Stomach (tissue), 4 donors: Measurements from ENCODE around the gene ARID1B.

Experiments
- CTCF ChIP-seq, 7 experiments: fragments of 450-650 bp in 4 of 7; fragments of 200-600 bp in 3 of 7; sonication (generic) in 3 of 7; IDR thresholded peaks; one replicate each; pipeline ENCODE4 v1.5.1; 2016 to 2019; ENCODE audit warnings: antibody characterized with exemption in 7 of 7, control low read depth in 2 of 7, mild to moderate bottlenecking in 1 of 7
- EP300 ChIP-seq: sonication (generic); formaldehyde crosslinking; IDR thresholded peaks from one replicate; pipeline ENCODE4 v1.6.1; 2017; ENCODE audit warnings: antibody characterized with exemption
- POLR2A ChIP-seq, 4 donors: fragments of 450-650 bp; IDR thresholded peaks; one replicate each; pipeline ENCODE4 v1.6.1; 2016; ENCODE audit warnings: antibody characterized with exemption in 4 of 4, control low read depth in 2 of 4, mild to moderate bottlenecking in 1 of 4, moderate library complexity in 1 of 4
- POLR2AphosphoS5 ChIP-seq, 3 donors: sonication (generic); formaldehyde crosslinking; IDR thresholded peaks; one replicate each; pipeline ENCODE4 v1.6.1; 2016; ENCODE audit warnings: antibody characterized with exemption in 3 of 3

DNA sequence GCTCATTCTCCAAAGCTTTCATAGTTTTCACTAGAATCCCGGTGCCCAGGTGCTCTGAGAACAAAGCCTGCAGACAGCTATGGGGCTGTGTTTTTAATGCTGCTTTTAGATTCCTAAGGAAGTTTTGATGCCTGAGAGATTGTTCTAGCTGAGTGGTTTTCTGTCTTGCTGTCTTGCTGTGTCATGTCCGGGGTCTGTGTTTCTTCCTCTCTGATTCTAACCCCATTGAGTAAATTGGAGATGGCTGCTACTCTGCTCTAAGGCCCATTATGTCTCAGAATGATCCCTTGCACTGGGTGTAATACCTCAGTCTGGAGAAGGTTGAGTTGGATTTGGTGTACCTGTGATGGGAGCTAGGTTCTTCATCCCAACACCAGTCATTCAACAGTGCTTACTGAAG is 63.4 kb downstream of the ARID1B start:
- TF ChIP-seq POLR2A (IDR thresholded peaks at IDR 0.05) (no peak), CTCF (IDR thresholded peaks at IDR 0.05) (no peak), POLR2AphosphoS5 (IDR thresholded peaks at IDR 0.05) (no peak), EP300 (no peak)
